ENCODE measurements around the gene AMPD2.

Gene AMPD2

GRCh38 chr1:109641861-109642260, 22.2 kb downstream of the AMPD2 start:
- DNase-seq (ENCODE audit: insufficient read length) = no peak
- FAIRE-seq = no peak

GRCh38 chr1:109642626-109643025, 23.0 kb downstream of the AMPD2 start:
- no peak for FAIRE-seq
- TF ChIP-seq POLR2A (IDR thresholded peaks at IDR 0.05; ENCODE audit: low read depth, low read length) (no peak), TAF1 (IDR thresholded peaks at IDR 0.05; ENCODE audit: borderline replicate concordance, low read depth, low read length) (no peak), POLR2AphosphoS5 (IDR thresholded peaks at IDR 0.05; ENCODE audit: low read depth, low read length) (no peak)

More at GRCh38 chr1:109641861-109642260, 22.2 kb downstream of the AMPD2 start:
- no peak for TF ChIP-seq POLR2AphosphoS5 (IDR thresholded peaks at IDR 0.05; ENCODE audit: low read depth, low read length)
- TF ChIP-seq TAF1 (IDR thresholded peaks at IDR 0.05; ENCODE audit: borderline replicate concordance, low read depth, low read length) = no peak
- TF ChIP-seq POLR2A (IDR thresholded peaks at IDR 0.05; ENCODE audit: low read depth, low read length) = no peak

GRCh38 chr1:109643385-109644230, 24.0 kb downstream of the AMPD2 start:
- TF ChIP-seq TAF1 (IDR thresholded peaks at IDR 0.05; ENCODE audit: borderline replicate concordance, low read depth, low read length) = no peak
- no peak for TF ChIP-seq POLR2AphosphoS5 (IDR thresholded peaks at IDR 0.05; ENCODE audit: low read depth, low read length)
- TF ChIP-seq POLR2A (IDR thresholded peaks at IDR 0.05; ENCODE audit: low read depth, low read length) = no peak
- DNase-seq (ENCODE audit: insufficient read length) = peak; percentile 78
- peak; percentile 90 for FAIRE-seq

More at GRCh38 chr1:109642626-109643025, 23.0 kb downstream of the AMPD2 start:
- no peak for DNase-seq (ENCODE audit: insufficient read length)

- FAIRE-seq (no peak), DNase-seq (ENCODE audit: insufficient read length) (no peak)
- no peak for TF ChIP-seq TAF1 (IDR thresholded peaks at IDR 0.05; ENCODE audit: borderline replicate concordance, low read depth, low read length)
Measured at GRCh38 chr1:109644670-109645069, 25.0 kb downstream of the AMPD2 start.

DNA sequence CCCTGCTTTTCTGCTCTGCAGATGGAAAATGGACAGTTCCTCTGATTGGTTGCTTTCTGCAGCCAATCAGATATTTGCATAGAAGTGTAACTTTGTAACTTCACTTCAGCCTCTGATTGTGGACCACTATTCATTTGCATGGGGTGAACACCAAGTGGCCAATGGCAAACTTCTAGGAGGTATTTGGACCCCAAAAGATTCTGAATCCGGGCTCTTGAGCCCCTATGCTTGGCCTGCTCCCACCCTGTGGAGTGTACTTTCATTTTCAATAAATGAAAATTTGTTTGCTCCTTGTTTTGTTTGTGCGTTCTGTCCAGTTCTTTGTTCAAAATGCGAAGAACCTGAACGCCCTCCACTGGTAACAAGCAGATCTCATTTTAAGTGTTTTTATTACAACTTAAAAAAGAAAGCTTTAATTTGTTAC, 29.9 kb downstream of the AMPD2 start:
- FAIRE-seq (no peak), DNase-seq (ENCODE audit: insufficient read length) (no peak)

GRCh38 chr1:109650609-109651008, 31.0 kb downstream of the AMPD2 start:
- no peak for FAIRE-seq
- DNase-seq (ENCODE audit: insufficient read length) = no peak
- TF ChIP-seq POLR2AphosphoS5 (IDR thresholded peaks at IDR 0.05; ENCODE audit: low read depth, low read length) = no peak
- no peak for TF ChIP-seq TAF1 (IDR thresholded peaks at IDR 0.05; ENCODE audit: borderline replicate concordance, low read depth, low read length)
- TF ChIP-seq POLR2A (IDR thresholded peaks at IDR 0.05; ENCODE audit: low read depth, low read length) = no peak

More for the DNA sequence above, 29.9 kb downstream of the AMPD2 start:
- TF ChIP-seq TAF1 (IDR thresholded peaks at IDR 0.05; ENCODE audit: borderline replicate concordance, low read depth, low read length) (no peak), POLR2AphosphoS5 (IDR thresholded peaks at IDR 0.05; ENCODE audit: low read depth, low read length) (no peak), POLR2A (IDR thresholded peaks at IDR 0.05; ENCODE audit: low read depth, low read length) (no peak)

GRCh38 chr1:109652402-109652801, 32.8 kb downstream of the AMPD2 start:
- FAIRE-seq (no peak), DNase-seq (ENCODE audit: insufficient read length) (no peak)
- TF ChIP-seq POLR2AphosphoS5 (IDR thresholded peaks at IDR 0.05; ENCODE audit: low read depth, low read length) (no peak), POLR2A (IDR thresholded peaks at IDR 0.05; ENCODE audit: low read depth, low read length) (no peak), TAF1 (IDR thresholded peaks at IDR 0.05; ENCODE audit: borderline replicate concordance, low read depth, low read length) (no peak)

GRCh38 chr1:109653306-109653705, 33.7 kb downstream of the AMPD2 start:
- TF ChIP-seq POLR2A (IDR thresholded peaks at IDR 0.05; ENCODE audit: low read depth, low read length) (no peak), TAF1 (IDR thresholded peaks at IDR 0.05; ENCODE audit: borderline replicate concordance, low read depth, low read length) (no peak), POLR2AphosphoS5 (IDR thresholded peaks at IDR 0.05; ENCODE audit: low read depth, low read length) (no peak)
- FAIRE-seq (no peak), DNase-seq (ENCODE audit: insufficient read length) (no peak)

GRCh38 chr1:109654519-109654918, 34.9 kb downstream of the AMPD2 start:
- FAIRE-seq (no peak), DNase-seq (ENCODE audit: insufficient read length) (no peak)
- TF ChIP-seq POLR2A (IDR thresholded peaks at IDR 0.05; ENCODE audit: low read depth, low read length) (no peak), POLR2AphosphoS5 (IDR thresholded peaks at IDR 0.05; ENCODE audit: low read depth, low read length) (no peak), TAF1 (IDR thresholded peaks at IDR 0.05; ENCODE audit: borderline replicate concordance, low read depth, low read length) (no peak)

- FAIRE-seq = peak; percentile 79
- peak; percentile 84 for DNase-seq (ENCODE audit: insufficient read length)
- TF ChIP-seq TAF1 (IDR thresholded peaks at IDR 0.05; ENCODE audit: borderline replicate concordance, low read depth, low read length) (0 out of 2 replicates have a peak, but pooled peaks have one; percentile 42), POLR2A (IDR thresholded peaks at IDR 0.05; ENCODE audit: low read depth, low read length) (peak; percentile 42; the same call in 1 of the 2 replicates), POLR2AphosphoS5 (IDR thresholded peaks at IDR 0.05; ENCODE audit: low read depth, low read length) (peak; percentile 47; the same call in 1 of the 2 replicates)
Measured at GRCh38 chr1:109655615-109656519, 36.2 kb downstream of the AMPD2 start, which contains the start of gene GSTM4. Gene GSTM4 (plus strand): TSS chr1:109656099. CDS start chr1:109656390, 291 bp downstream.

GRCh38 chr1:109657395-109657794, 37.8 kb downstream of the AMPD2 start:
- DNase-seq (ENCODE audit: insufficient read length) (no peak), FAIRE-seq (no peak)
- TF ChIP-seq POLR2A (IDR thresholded peaks at IDR 0.05; ENCODE audit: low read depth, low read length) (no peak), TAF1 (IDR thresholded peaks at IDR 0.05; ENCODE audit: borderline replicate concordance, low read depth, low read length) (no peak), POLR2AphosphoS5 (IDR thresholded peaks at IDR 0.05; ENCODE audit: low read depth, low read length) (no peak)
